HepG2 (cell line): ENCODE measurements around the gene NFKB1. TPM values are rescaled to one million over a fixed set of nuclear protein-coding genes. Genes with fewer than 3 reads are reported as not detected.

ENCODE experiments used
- E2F5 ChIP-seq: sonication (generic); formaldehyde crosslinking; conservative IDR thresholded peaks from 2 replicates; pipeline ENCODE4 v1.4.0; 2020; ENCODE audit warnings: missing genetic modification reagents
- FOXO4 ChIP-seq: sonication (generic); formaldehyde crosslinking; conservative IDR thresholded peaks from 2 replicates; pipeline ENCODE4 v1.8.1; 2023; ENCODE audit warnings: missing genetic modification reagents
- HES4 ChIP-seq: sonication (generic); formaldehyde crosslinking; IDR thresholded peaks from 2 replicates; pipeline ENCODE4 v1.9.0; 2021; ENCODE audit warnings: mild to moderate bottlenecking, missing genetic modification reagents, borderline replicate concordance
- NR2F1 ChIP-seq, 2 experiments: fragments of 450-650 bp in 1 of 2; formaldehyde crosslinking in 1 of 2; IDR thresholded peaks; 2 replicates each; pipeline versions ENCODE4 v1.5.0 to v1.6.1; 2016 to 2020; ENCODE audit warnings: mild to moderate bottlenecking in 1 of 2, missing compliant biosample characterization in 1 of 2, missing genetic modification reagents in 1 of 2, moderate library complexity in 1 of 2
- PATZ1 ChIP-seq: sonication (generic); formaldehyde crosslinking; IDR thresholded peaks from 2 replicates; pipeline ENCODE4 v1.4.0; 2020; ENCODE audit warnings: missing genetic modification reagents
- POLR2G ChIP-seq: fragments of 200-400 bp; formaldehyde crosslinking; IDR thresholded peaks from 2 replicates; pipeline ENCODE4 v1.6.1; 2018; ENCODE audit warnings: mild to moderate bottlenecking, low read depth, low read length, moderate library complexity
- RBM22 ChIP-seq: fragments of 200-400 bp; formaldehyde crosslinking; optimal IDR thresholded peaks from 2 replicates; pipeline ENCODE3; 2017; ENCODE audit warnings: mild to moderate bottlenecking, low read length, moderate library complexity
- REL ChIP-seq: sonication (generic); formaldehyde crosslinking; conservative IDR thresholded peaks from 2 replicates; pipeline ENCODE4 v1.8.0; 2022; ENCODE audit warnings: mild to moderate bottlenecking, missing genetic modification reagents, moderate library complexity
- SNAPC4 ChIP-seq: sonication (generic); formaldehyde crosslinking; IDR thresholded peaks from 2 replicates; pipeline ENCODE4 v1.4.0; 2020; ENCODE audit warnings: mild to moderate bottlenecking, missing genetic modification reagents
- SP1 ChIP-seq, 2 experiments: fragments of 450-650 bp in 1 of 2; sonication (generic) in 1 of 2; formaldehyde crosslinking in 1 of 2; IDR thresholded peaks; 2 replicates each; pipeline versions ENCODE4 v1.4.0 to v1.6.1; 2016 to 2020; ENCODE audit warnings: missing genetic modification reagents in 1 of 2
- TAF15 ChIP-seq: fragments of 200-400 bp; formaldehyde crosslinking; IDR thresholded peaks from one replicate; pipeline ENCODE4 v1.6.1; 2018; ENCODE audit warnings: mild to moderate bottlenecking, low read depth, low read length; ENCODE audit not compliant: poor library complexity, severe bottlenecking
- ZFP36 ChIP-seq: fragments of 150-350 bp; IDR thresholded peaks from 2 replicates; pipeline ENCODE4 v1.6.1; 2018; ENCODE audit warnings: borderline replicate concordance, low read length, low read depth; ENCODE audit not compliant: partially characterized antibody
- ZMAT5 ChIP-seq: sonication (generic); formaldehyde crosslinking; IDR thresholded peaks from 2 replicates; pipeline ENCODE4 v1.5.0; 2020; ENCODE audit warnings: mild to moderate bottlenecking, low read depth, missing genetic modification reagents, borderline replicate concordance
- ZNF432 ChIP-seq: sonication (generic); formaldehyde crosslinking; IDR thresholded peaks from 2 replicates; pipeline ENCODE4 v1.5.0; 2020; ENCODE audit warnings: missing genetic modification reagents, mild to moderate bottlenecking, borderline replicate concordance
- ZNF768 ChIP-seq: sonication (generic); formaldehyde crosslinking; IDR thresholded peaks from 2 replicates; pipeline ENCODE4 v1.4.0; 2020; ENCODE audit warnings: missing genetic modification reagents
- ZXDC ChIP-seq: sonication (generic); formaldehyde crosslinking; IDR thresholded peaks from 2 replicates; pipeline ENCODE4 v1.5.0; 2020; ENCODE audit warnings: mild to moderate bottlenecking, missing genetic modification reagents
- polyA plus RNA-seq, 8 experiments: library from polyadenylated mRNA; depleted of rRNA in 3 of 8; stranded (reverse) in 7 of 8; unstranded in 1 of 8; fragments of >200 nt; fragmentation: Illumina TruSeq in 4 of 8; extraction: Trizol in 4 of 8; gene quantifications; 2 replicates each; pipeline versions ENCODE4 v1.2.1 to v1.2.3, GENCODE V29; 2011 to 2016; ENCODE audit warnings: low read depth in 4 of 8, missing spikeins in 1 of 8, mixed read lengths in 1 of 8; ENCODE audit not compliant: insufficient read depth in 1 of 8
- total RNA-seq, 5 experiments: library from RNA; depleted of rRNA; stranded (reverse); fragments of >200 nt; fragmentation: Illumina TruSeq; extraction: Trizol; gene quantifications; 2 replicates each; pipeline ENCODE4 v1.2.3, GENCODE V29; 2016; ENCODE audit warnings: low read depth in 1 of 5

NFKB1 gene
- total and polyA plus RNA-seq, 2 of the 13 experiments (the other 11 are each of a cell fraction or from before 2014, with no cell fraction given), result 15.4 to 31.6 TPM

GRCh38 chr4:102478186-102478585 is 23.0 kb upstream of the NFKB1 start (continued):
- TF ChIP-seq ZMAT5 (no peak), FOXO4 (CRISPR knock-in tag) (no peak), TAF15 (no peak), ZFP36 (no peak), RBM22 (no peak), REL (CRISPR knock-in tag) (no peak), SP1 (IDR thresholded peaks at IDR 0.05) (no peak), SP1 (CRISPR knock-in tag; IDR thresholded peaks at IDR 0.05) (no peak), POLR2G (no peak), NR2F1 (CRISPR knock-in tag; IDR thresholded peaks at IDR 0.05) (no peak), PATZ1 (CRISPR knock-in tag) (peak; percentile 58; the same call in 1 of the 2 replicates), ZXDC (CRISPR knock-in tag) (no peak), HES4 (CRISPR knock-in tag) (no peak), ZNF432 (CRISPR knock-in tag) (no peak), E2F5 (CRISPR knock-in tag) (no peak), ZNF768 (no peak), SNAPC4 (CRISPR knock-in tag) (no peak)
